GM23338 (cell line): ENCODE measurements around the gene KLHL33. TPM values are rescaled to one million over a fixed set of nuclear protein-coding genes. Genes with fewer than 3 reads are reported as not detected.
A peak's percentile ranks its signal among the peaks of the same experiment; 100 is the strongest.

Experiments
- ATAC-seq: fragments of 200-7000 bp; cut with Tn5 transposase; 3 replicates; pipeline ENCODE4 v1.9.1; 2020
- DNase-seq: peaks from one replicate; pipeline ENCODE4 v3.0.0-alpha.2; 2015; ENCODE audit warnings: low spot score
- H2AFZ ChIP-seq: fragments of 200-600 bp; sonication (generic); 2 replicates; pipeline ENCODE4 v1.8.0; 2016; ENCODE audit warnings: antibody characterized with exemption, mild to moderate bottlenecking, moderate library complexity
- H3F3A ChIP-seq: fragments of 200-600 bp; sonication (generic); replicated peaks from 2 replicates; pipeline ENCODE4 v1.8.0; 2017; ENCODE audit warnings: antibody characterized with exemption, mixed run types, low read depth
- H3K27ac ChIP-seq: fragments of 200-600 bp; sonication (generic); 2 replicates; pipeline ENCODE4 v1.6.1; 2016; ENCODE audit warnings: low read depth
- H3K27me3 ChIP-seq: fragments of 200-600 bp; sonication (generic); 2 replicates; pipeline ENCODE4 v1.8.0; 2016; ENCODE audit warnings: mild to moderate bottlenecking, mixed run types, moderate library complexity; ENCODE audit not compliant: insufficient read depth
- H3K36me3 ChIP-seq: fragments of 200-600 bp; sonication (generic); 2 replicates; pipeline ENCODE4 v1.8.0; 2016; ENCODE audit warnings: mild to moderate bottlenecking; ENCODE audit not compliant: insufficient read depth
- H3K4me1 ChIP-seq: fragments of 200-600 bp; sonication (generic); 2 replicates; pipeline ENCODE4 v1.8.0; 2016; ENCODE audit warnings: mild to moderate bottlenecking, moderate library complexity; ENCODE audit not compliant: insufficient read depth
- H3K4me2 ChIP-seq: fragments of 200-600 bp; sonication (generic); 2 replicates; pipeline ENCODE4 v1.7.1; 2017; ENCODE audit warnings: mixed run types
- H3K4me3 ChIP-seq: fragments of 200-600 bp; sonication (generic); 2 replicates; pipeline ENCODE4 v1.6.1; 2016; ENCODE audit warnings: mixed run types
- H3K79me2 ChIP-seq: fragments of 200-600 bp; sonication (generic); replicated peaks from 2 replicates; pipeline ENCODE4 v1.8.0; 2017; ENCODE audit warnings: mild to moderate bottlenecking; ENCODE audit not compliant: insufficient read depth
- H3K9me2 ChIP-seq: fragments of 200-600 bp; sonication (generic); 2 replicates; pipeline ENCODE4 v1.8.0; 2017; ENCODE audit not compliant: insufficient read depth
- H4K20me1 ChIP-seq: fragments of 200-600 bp; sonication (generic); replicated peaks from 2 replicates; pipeline ENCODE4 v1.8.0; 2017; ENCODE audit warnings: mild to moderate bottlenecking; ENCODE audit not compliant: insufficient read depth
- H3K27ac Mint-ChIP-seq: 2 replicates; pipeline ENCODE4 v1.8.0; 2020; ENCODE audit warnings: inconsistent platforms, mild to moderate bottlenecking, moderate library complexity, mixed read lengths
- H3K27me3 Mint-ChIP-seq: 3 replicates; pipeline ENCODE4 v1.8.0; 2022; ENCODE audit warnings: low read depth, mild to moderate bottlenecking, moderate library complexity, mixed read lengths, inconsistent platforms; ENCODE audit not compliant: insufficient read depth, poor library complexity
- H3K36me3 Mint-ChIP-seq: 3 replicates; pipeline ENCODE4 v1.8.0; 2021; ENCODE audit warnings: low read depth, mild to moderate bottlenecking, inconsistent platforms, moderate library complexity, mixed read lengths
- H3K4me1 Mint-ChIP-seq: 3 replicates; pipeline ENCODE4 v1.8.0; 2020; ENCODE audit warnings: mild to moderate bottlenecking, inconsistent platforms, mixed read lengths
- H3K4me3 Mint-ChIP-seq: 3 replicates; pipeline ENCODE4 v1.8.0; 2021; ENCODE audit warnings: moderate library complexity, mild to moderate bottlenecking, inconsistent platforms, mixed read lengths
- H3K9me3 Mint-ChIP-seq: 3 replicates; pipeline ENCODE4 v1.8.0; 2020; ENCODE audit warnings: moderate library complexity, mild to moderate bottlenecking, inconsistent platforms, mixed read lengths
- CREB1 ChIP-seq: fragments of 250-450 bp; sonication (Bioruptor Pico); IDR thresholded peaks from 2 replicates; pipeline ENCODE4 v1.5.0; 2020; ENCODE audit warnings: low read depth, mild to moderate bottlenecking, moderate library complexity
- CTCF ChIP-seq, 2 experiments: fragments of 200-600 bp in 1 of 2; sonication (generic) in 1 of 2; conservative IDR thresholded peaks; 2 replicates each; pipeline versions ENCODE4 v1.5.1 to v1.6.1; 2016 to 2017; ENCODE audit warnings: antibody characterized with exemption in 2 of 2, low read depth in 2 of 2, mild to moderate bottlenecking in 2 of 2, moderate library complexity in 1 of 2
- ETS1 ChIP-seq: IDR thresholded peaks from 2 replicates; pipeline ENCODE4 v1.6.1; 2016; ENCODE audit warnings: antibody characterized with exemption
- JUNB ChIP-seq: IDR thresholded peaks from one replicate; pipeline ENCODE4 v1.6.1; 2016; ENCODE audit warnings: antibody characterized with exemption; ENCODE audit not compliant: unreplicated experiment
- POLR2AphosphoS5 ChIP-seq: IDR thresholded peaks from 2 replicates; pipeline ENCODE4 v1.6.1; 2016; ENCODE audit warnings: antibody characterized with exemption, low read depth
- STAT1 ChIP-seq: IDR thresholded peaks from one replicate; pipeline ENCODE4 v1.6.1; 2016; ENCODE audit warnings: antibody characterized with exemption; ENCODE audit not compliant: unreplicated experiment
- ZNF114 ChIP-seq: fragments of 250-450 bp; sonication (Bioruptor Pico); IDR thresholded peaks from 2 replicates; pipeline ENCODE4 v1.5.0; 2020; ENCODE audit warnings: mild to moderate bottlenecking, moderate library complexity
- ZNF462 ChIP-seq: fragments of 250-450 bp; sonication (Bioruptor Pico); IDR thresholded peaks from 2 replicates; pipeline ENCODE4 v1.5.0; 2020; ENCODE audit warnings: mild to moderate bottlenecking, moderate library complexity
- polyA plus RNA-seq: library from polyadenylated mRNA; unstranded; fragments of >200 nt; fragmentation: Nextera tagmentation; extraction: Ambion mirVana; gene quantifications from 2 replicates; pipeline ENCODE4 v1.2.1, GENCODE V29; 2016
- total RNA-seq: library from RNA; depleted of rRNA; stranded (reverse); fragments of >200 nt; shearing (Covaris generic); gene quantifications from 2 replicates; pipeline ENCODE4 v1.2.3, GENCODE V29; 2014

The KLHL33 gene
- total and polyA plus RNA-seq, 2 experiments from 2014 or later: 0.15 to 0.35 TPM

- Histone ChIP-seq H2AFZ (no peak overlapping the region), H3F3A (no peaks in the 10 kb centered on the region), H3K4me1 (no peaks in the 10 kb centered on the region), H3K4me2 (no peak overlapping the region), H3K79me2 (no peaks in the 10 kb centered on the region), H3K27me3 (no peaks in the 10 kb centered on the region), H3K9me2 (no peaks in the 10 kb centered on the region), H4K20me1 (no peaks in the 10 kb centered on the region), H3K27ac (no peak overlapping the region), H3K36me3 (peaks cover 3% of the 10 kb centered on the region), H3K4me3 (no peak overlapping the region)
- Mint-ChIP-seq H3K4me1 (peaks cover 6% of the 10 kb centered on the region; the same call in 2 of the 3 replicates), H3K27me3 (peaks cover 7% of the 10 kb centered on the region), H3K4me3 (no peak overlapping the region), H3K9me3 (no peaks in the 10 kb centered on the region), H3K36me3 (peaks cover 44% of the 10 kb centered on the region), H3K27ac (no peak overlapping the region)
- ATAC-seq: no peak
- no peak for DNase-seq
- TF ChIP-seq ETS1: no peak
- no peak for TF ChIP-seq POLR2AphosphoS5
- no peak for TF ChIP-seq CREB1 (CRISPR knock-in tag)
- no peak for TF ChIP-seq ZNF114 (CRISPR knock-in tag)
- TF ChIP-seq JUNB: no peak
Measured at GRCh38 chr14:20391505-20391904, 44.5 kb downstream of the KLHL33 start.

GRCh38 chr14:20388159-20388558 is 47.8 kb downstream of the KLHL33 start:
- no peaks in the 10 kb centered on the region for H4K20me1 ChIP-seq
- H3K36me3 ChIP-seq: 0 out of 2 replicates have a peak, but pooled peaks cover 3% of the 10 kb centered on the region
- peaks cover 50% of the 10 kb centered on the region for H3K36me3 Mint-ChIP-seq
- H3K4me1 ChIP-seq: no peaks in the 10 kb centered on the region
- no peaks in the 10 kb centered on the region for H3F3A ChIP-seq
- no peak overlapping the region; the same call in 1 of the 2 replicates for H3K27ac ChIP-seq
- DNase-seq: peak; percentile 12
- no peak overlapping the region; the same call in 1 of the 2 replicates for H3K27ac Mint-ChIP-seq
- no peak overlapping the region for H3K4me2 ChIP-seq
- ATAC-seq: peak; percentile 77
- no peak overlapping the region for H3K4me3 Mint-ChIP-seq
- H3K27me3 ChIP-seq: no peaks in the 10 kb centered on the region
- H3K79me2 ChIP-seq: no peaks in the 10 kb centered on the region
- H3K9me2 ChIP-seq: no peaks in the 10 kb centered on the region
- H3K4me3 ChIP-seq: no peak overlapping the region
- H3K27me3 Mint-ChIP-seq: peaks cover 8% of the 10 kb centered on the region
- H3K9me3 Mint-ChIP-seq: no peaks in the 10 kb centered on the region; the same call in 2 of the 3 replicates
- H2AFZ ChIP-seq: no peak overlapping the region
- peaks cover 6% of the 10 kb centered on the region; the same call in 2 of the 3 replicates for H3K4me1 Mint-ChIP-seq
- TF ChIP-seq CTCF (conservative IDR thresholded peaks at IDR 0.05; ENCODE audit: low read depth in 2 of 2): no peak
- TF ChIP-seq ETS1: no peak
- TF ChIP-seq STAT1: no peak
- no peak for TF ChIP-seq ZNF114 (CRISPR knock-in tag)
- TF ChIP-seq JUNB: no peak
- no peak for TF ChIP-seq ZNF462 (CRISPR knock-in tag)
